Endodermal cell (in vitro differentiated cells): ENCODE results near the gene IL21R. TPM values are rescaled to one million over a fixed set of nuclear protein-coding genes. Genes with fewer than 3 reads are reported as not detected.

ENCODE experiments used
- DNase-seq: peaks from one replicate; pipeline ENCODE4 v3.0.0-alpha.2; 2017
- H3K27ac ChIP-seq: 2 replicates; pipeline ENCODE4 v1.5.1; 2013; ENCODE audit warnings: mild to moderate bottlenecking, low read depth, low read length, moderate library complexity
- H3K27me3 ChIP-seq: 2 replicates; pipeline ENCODE4 v1.6.1; 2013; ENCODE audit warnings: mild to moderate bottlenecking, low read length, moderate library complexity; ENCODE audit not compliant: insufficient read depth, control insufficient read depth, poor library complexity, severe bottlenecking
- H3K36me3 ChIP-seq: 2 replicates; pipeline ENCODE4 v1.7.0; 2013; ENCODE audit warnings: mild to moderate bottlenecking, low read length, moderate library complexity; ENCODE audit not compliant: control insufficient read depth, insufficient read depth
- H3K4me1 ChIP-seq: one replicate; pipeline ENCODE4 v1.7.0; 2013; ENCODE audit warnings: low read length; ENCODE audit not compliant: control insufficient read depth, insufficient read depth
- H3K4me3 ChIP-seq: 2 replicates; pipeline ENCODE4 v1.5.1; 2013; ENCODE audit warnings: mild to moderate bottlenecking, low read length, moderate library complexity
- H3K9ac ChIP-seq: 2 replicates; pipeline ENCODE4 v1.6.1; 2013; ENCODE audit warnings: mild to moderate bottlenecking, low read length, moderate library complexity; ENCODE audit not compliant: poor library complexity, severe bottlenecking; ENCODE audit errors: extremely low read depth
- H3K9me3 ChIP-seq: 2 replicates; pipeline ENCODE4 v1.6.1; 2013; ENCODE audit warnings: mild to moderate bottlenecking, low read length, moderate library complexity; ENCODE audit not compliant: control insufficient read depth
- H3K27ac Mint-ChIP-seq: 2 replicates; pipeline ENCODE4 v1.8.0; 2020; ENCODE audit warnings: mixed read lengths
- H3K27me3 Mint-ChIP-seq: 2 replicates; pipeline ENCODE4 v1.8.0; 2021; ENCODE audit warnings: mild to moderate bottlenecking, mixed read lengths; ENCODE audit not compliant: insufficient read depth
- H3K36me3 Mint-ChIP-seq: 2 replicates; pipeline ENCODE4 v1.8.0; 2020; ENCODE audit warnings: low read depth, mixed read lengths
- H3K4me1 Mint-ChIP-seq: 2 replicates; pipeline ENCODE4 v1.8.0; 2020; ENCODE audit warnings: mixed read lengths
- H3K4me3 Mint-ChIP-seq: 2 replicates; pipeline ENCODE4 v1.8.0; 2020; ENCODE audit warnings: mild to moderate bottlenecking, moderate library complexity, mixed read lengths
- H3K9me3 Mint-ChIP-seq: 2 replicates; pipeline ENCODE4 v1.8.0; 2020; ENCODE audit warnings: mild to moderate bottlenecking, mixed read lengths
- CTCF ChIP-seq: fragments of 200-600 bp; sonication (generic); conservative IDR thresholded peaks from 2 replicates; pipeline ENCODE4 v1.5.0; 2021; ENCODE audit warnings: antibody characterized with exemption, mild to moderate bottlenecking
- WGBS, 2 experiments: methylation state at CpG; one replicate each; pipeline versions ENCODE4 v1.1.5 to v1.1.7; 2013; ENCODE audit warnings: missing lambda C conversion rate in 2 of 2, mixed read lengths in 1 of 2; ENCODE audit not compliant: insufficient coverage in 1 of 2, insufficient read length in 1 of 2; 5-methylcytosine and 5-hydroxymethylcytosine counted together
- total RNA-seq, 2 donors: library from RNA; stranded (reverse); fragmentation: NEBNext Ultra II Directional in 1 of 2; extraction: Animal tissue kit (Norgen Biotek cat#: 25700) in 1 of 2; gene quantifications; 2 replicates in 1 of 2; 3 replicates in 1 of 2; pipeline ENCODE4 v1.2.1, GENCODE V29; 2021

The IL21R gene
- total RNA-seq, 2 donors from 2014 or later = 0.18 TPM; not detected in 1

- no peaks in the 10 kb centered on the region for H3K9me3 ChIP-seq
- H3K27me3 Mint-ChIP-seq = no peaks in the 10 kb centered on the region
- H3K4me1 ChIP-seq = no peaks in the 10 kb centered on the region
- H3K36me3 Mint-ChIP-seq = peaks cover 15% of the 10 kb centered on the region
- DNase-seq = no peak
- no peak overlapping the region for H3K27ac ChIP-seq
- peaks cover 7% of the 10 kb centered on the region for H3K36me3 ChIP-seq
- no peak overlapping the region for H3K27ac Mint-ChIP-seq
- WGBS, 2 experiments = 93 to 95% methylated on average over 10 to 14 of the region's 14 CpGs
- H3K27me3 ChIP-seq = no peaks in the 10 kb centered on the region
- no peak overlapping the region for H3K9ac ChIP-seq
- H3K9me3 Mint-ChIP-seq = no peaks in the 10 kb centered on the region
- TF ChIP-seq CTCF = no peak
- H3K4me1 Mint-ChIP-seq = peaks cover 8% of the 10 kb centered on the region
- no peak overlapping the region for H3K4me3 Mint-ChIP-seq
- no peak overlapping the region for H3K4me3 ChIP-seq
Observed at GRCh38 chr16:27366687-27367460, 35.1 kb upstream of the IL21R start.

GRCh38 chr16:27367461-27368357, 34.3 kb upstream of the IL21R start:
- Mint-ChIP-seq H3K9me3 (no peaks in the 10 kb centered on the region), H3K4me1 (peaks cover 8% of the 10 kb centered on the region), H3K27ac (no peak overlapping the region), H3K27me3 (no peaks in the 10 kb centered on the region), H3K4me3 (no peak overlapping the region), H3K36me3 (peaks cover 6% of the 10 kb centered on the region)
- peak; percentile 91 for DNase-seq
- no peak overlapping the region for H3K9ac ChIP-seq
- no peak overlapping the region for H3K27ac ChIP-seq
- peak; percentile 94 for TF ChIP-seq CTCF
- H3K36me3 ChIP-seq = peaks cover 6% of the 10 kb centered on the region
- no peaks in the 10 kb centered on the region for H3K9me3 ChIP-seq
- H3K4me3 ChIP-seq = no peak overlapping the region
- H3K27me3 ChIP-seq = no peaks in the 10 kb centered on the region
- WGBS, 2 experiments = 76 to 84% methylated on average over 22 to 26 of the region's 27 CpGs
- no peaks in the 10 kb centered on the region for H3K4me1 ChIP-seq

- 61 to 79% methylated on average over 7 to 9 of the region's 9 CpGs for WGBS, 2 experiments
- no peak overlapping the region for H3K4me3 Mint-ChIP-seq
Observed at GRCh38 chr16:27368358-27368722, 33.6 kb upstream of the IL21R start.

More at GRCh38 chr16:27368358-27368722, 33.6 kb upstream of the IL21R start:
- peaks cover 3% of the 10 kb centered on the region for H3K36me3 ChIP-seq
- no peaks in the 10 kb centered on the region for H3K27me3 Mint-ChIP-seq
- no peak overlapping the region for H3K27ac ChIP-seq
- no peaks in the 10 kb centered on the region for H3K4me1 ChIP-seq
- H3K27me3 ChIP-seq = no peaks in the 10 kb centered on the region
- no peaks in the 10 kb centered on the region for H3K9me3 ChIP-seq
- TF ChIP-seq CTCF = no peak
- peaks cover 8% of the 10 kb centered on the region for H3K4me1 Mint-ChIP-seq
- no peak overlapping the region for H3K27ac Mint-ChIP-seq
- no peaks in the 10 kb centered on the region for H3K9me3 Mint-ChIP-seq
- no peak for DNase-seq
- no peak overlapping the region for H3K9ac ChIP-seq
- H3K4me3 ChIP-seq = no peak overlapping the region
- peaks cover 6% of the 10 kb centered on the region for H3K36me3 Mint-ChIP-seq
